SK-N-SH treated with all-trans-retinoic acid at 6 μM for 48 hours (cell line): Measurements from ENCODE around the gene GALNT15.

Experiments used
- ARNTL ChIP-seq: fragments of 450-650 bp; formaldehyde crosslinking; IDR thresholded peaks from 2 replicates; pipeline ENCODE4 v1.5.0; 2020; ENCODE audit warnings: low read depth, mild to moderate bottlenecking, moderate library complexity, borderline replicate concordance
- BACH2 ChIP-seq: fragments of 250-450 bp; sonication (Bioruptor Pico); IDR thresholded peaks from 2 replicates; pipeline ENCODE4 v1.9.0; 2021; ENCODE audit warnings: mild to moderate bottlenecking, borderline replicate concordance
- CREB5 ChIP-seq: fragments of 250-450 bp; sonication (Bioruptor Pico); IDR thresholded peaks from 2 replicates; pipeline ENCODE4 v1.5.1; 2020; ENCODE audit warnings: low read depth, mild to moderate bottlenecking, moderate library complexity
- PATZ1 ChIP-seq: fragments of 250-450 bp; sonication (Bioruptor Pico); IDR thresholded peaks from 2 replicates; pipeline ENCODE4 v1.8.0; 2020; ENCODE audit warnings: mild to moderate bottlenecking, moderate library complexity, borderline replicate concordance
- RARB ChIP-seq: fragments of 250-450 bp; sonication (Bioruptor Pico); IDR thresholded peaks from 2 replicates; pipeline ENCODE4 v1.8.0; 2021; ENCODE audit warnings: mild to moderate bottlenecking, moderate library complexity
- SNAI2 ChIP-seq: fragments of 250-450 bp; sonication (Bioruptor Pico); IDR thresholded peaks from 2 replicates; pipeline ENCODE4 v1.5.0; 2020; ENCODE audit warnings: mild to moderate bottlenecking, moderate library complexity
- ZFP30 ChIP-seq: fragments of 450-650 bp; formaldehyde crosslinking; IDR thresholded peaks from 2 replicates; pipeline ENCODE4 v1.5.0; 2022; ENCODE audit warnings: mild to moderate bottlenecking, moderate library complexity
- ZNF565 ChIP-seq: fragments of 450-650 bp; formaldehyde crosslinking; conservative IDR thresholded peaks from 2 replicates; pipeline ENCODE4 v1.5.0; 2020; ENCODE audit warnings: low read depth, mild to moderate bottlenecking, moderate library complexity
- ZNF8 ChIP-seq: fragments of 450-650 bp; formaldehyde crosslinking; IDR thresholded peaks from 2 replicates; pipeline ENCODE4 v1.5.0; 2020; ENCODE audit warnings: mild to moderate bottlenecking, moderate library complexity

- TF ChIP-seq SNAI2 (CRISPR knock-in tag) (no peak), ZNF565 (CRISPR knock-in tag) (no peak), RARB (CRISPR knock-in tag) (no peak), CREB5 (CRISPR knock-in tag) (no peak), ZFP30 (no peak), ARNTL (CRISPR knock-in tag) (no peak), BACH2 (CRISPR knock-in tag) (no peak), ZNF8 (no peak), PATZ1 (CRISPR knock-in tag) (no peak)
Measured at GRCh38 chr3:16254916-16255315, 80.4 kb downstream of the GALNT15 start.
